GM19099 (cell line): ENCODE results near the gene CNN2.

Source experiments
- POLR2A ChIP-seq: IDR thresholded peaks from 3 replicates; pipeline ENCODE4 v1.6.1; 2011; ENCODE audit warnings: low read depth; ENCODE audit not compliant: insufficient read length; ENCODE audit errors: extremely low read depth

The CNN2 gene

DNA sequence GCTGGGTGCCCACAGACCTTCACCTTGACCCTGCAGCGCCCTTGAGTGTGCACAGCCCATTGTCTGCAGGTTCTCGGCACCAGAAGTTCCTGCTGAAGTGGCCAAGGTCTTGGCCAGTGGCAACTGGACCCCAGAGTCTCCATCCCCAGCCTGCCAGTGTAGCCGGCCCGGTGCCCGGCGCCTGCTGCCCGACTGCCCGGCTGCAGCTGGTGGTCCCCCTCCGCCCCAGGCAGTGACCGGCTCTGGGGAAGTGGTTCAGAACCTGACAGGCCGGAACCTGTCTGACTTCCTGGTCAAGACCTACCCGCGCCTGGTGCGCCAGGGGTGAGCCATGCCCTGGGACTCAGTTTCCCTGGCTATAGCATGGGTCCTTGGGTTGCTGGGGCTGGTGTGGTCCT, 28.6 kb downstream of the CNN2 start:
- no peak for TF ChIP-seq POLR2A

DNA sequence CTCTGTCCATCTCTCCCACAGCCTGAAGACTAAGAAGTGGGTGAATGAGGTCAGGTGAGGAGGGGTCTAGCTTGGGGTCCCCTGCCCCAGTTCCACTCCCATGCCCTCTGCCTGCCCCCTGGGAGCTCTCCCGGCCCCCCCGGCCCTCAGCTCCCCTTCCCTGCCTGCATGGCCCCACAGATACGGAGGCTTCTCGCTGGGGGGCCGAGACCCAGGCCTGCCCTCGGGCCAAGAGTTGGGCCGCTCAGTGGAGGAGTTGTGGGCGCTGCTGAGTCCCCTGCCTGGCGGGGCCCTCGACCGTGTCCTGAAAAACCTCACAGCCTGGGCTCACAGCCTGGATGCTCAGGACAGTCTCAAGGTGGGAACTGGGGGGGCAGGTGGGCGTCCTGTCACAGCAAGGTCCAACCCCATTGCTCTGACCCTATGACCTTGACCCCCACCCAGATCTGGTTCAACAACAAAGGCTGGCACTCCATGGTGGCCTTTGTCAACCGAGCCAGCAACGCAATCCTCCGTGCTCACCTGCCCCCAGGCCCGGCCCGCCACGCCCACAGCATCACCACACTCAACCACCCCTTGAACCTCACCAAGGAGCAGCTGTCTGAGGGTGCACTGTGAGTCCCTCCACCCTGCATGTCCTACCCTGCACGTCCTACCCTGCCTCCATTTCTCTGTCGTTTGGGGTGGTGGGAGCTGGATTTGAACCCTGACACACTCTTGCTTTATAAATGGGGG, 29.6 kb downstream of the CNN2 start:
- TF ChIP-seq POLR2A = no peak

DNA sequence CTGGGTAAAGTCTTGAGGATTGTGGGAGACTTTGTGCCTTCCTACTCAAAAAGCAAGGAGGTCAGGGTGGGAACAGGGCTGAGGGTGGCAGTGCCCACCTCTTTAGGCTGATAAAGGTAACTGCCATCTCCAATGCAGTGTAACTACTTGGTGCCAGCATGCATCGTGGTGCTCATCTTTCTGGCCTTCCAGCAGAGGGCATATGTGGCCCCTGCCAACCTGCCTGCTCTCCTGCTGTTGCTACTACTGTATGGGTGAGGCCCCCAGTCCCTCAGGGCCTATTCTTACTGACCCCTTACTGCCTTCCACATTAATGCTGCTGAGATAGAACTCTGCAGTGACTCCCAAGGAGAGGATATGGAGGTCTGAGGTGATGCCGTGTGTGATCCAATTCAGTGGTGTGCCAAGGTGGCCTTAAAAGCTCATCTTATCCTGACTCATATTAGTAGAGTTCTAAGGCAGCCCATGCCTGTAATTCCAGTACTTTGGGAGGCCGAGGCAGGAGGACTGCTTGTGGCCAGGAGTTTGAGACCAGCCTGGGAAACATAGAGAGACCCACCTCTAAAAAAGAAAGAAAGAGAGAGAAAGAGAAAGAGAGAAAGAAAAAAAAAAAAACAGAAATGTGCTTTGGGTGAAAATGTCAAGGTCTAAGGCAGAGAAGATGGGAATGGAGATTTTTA, 30.9 kb downstream of the CNN2 start:
- TF ChIP-seq POLR2A = no peak

DNA sequence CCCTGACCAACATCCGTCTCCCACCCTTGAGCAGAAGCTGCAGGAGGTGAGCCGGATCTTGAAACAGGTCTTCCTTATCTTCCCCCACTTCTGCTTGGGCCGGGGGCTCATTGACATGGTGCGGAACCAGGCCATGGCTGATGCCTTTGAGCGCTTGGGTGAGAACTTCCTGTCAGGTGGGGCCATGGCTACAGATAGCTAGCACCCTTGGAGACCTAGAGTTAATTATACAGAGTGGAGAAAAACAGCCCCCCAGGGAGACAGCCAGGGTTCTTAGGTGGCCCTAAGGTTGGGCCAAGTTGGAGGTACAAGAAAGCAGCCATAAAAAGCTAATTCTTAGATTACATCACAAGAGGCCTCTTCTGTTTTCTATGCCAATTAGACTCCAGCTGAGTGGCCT, 31.7 kb downstream of the CNN2 start:
- TF ChIP-seq POLR2A = no peak

DNA sequence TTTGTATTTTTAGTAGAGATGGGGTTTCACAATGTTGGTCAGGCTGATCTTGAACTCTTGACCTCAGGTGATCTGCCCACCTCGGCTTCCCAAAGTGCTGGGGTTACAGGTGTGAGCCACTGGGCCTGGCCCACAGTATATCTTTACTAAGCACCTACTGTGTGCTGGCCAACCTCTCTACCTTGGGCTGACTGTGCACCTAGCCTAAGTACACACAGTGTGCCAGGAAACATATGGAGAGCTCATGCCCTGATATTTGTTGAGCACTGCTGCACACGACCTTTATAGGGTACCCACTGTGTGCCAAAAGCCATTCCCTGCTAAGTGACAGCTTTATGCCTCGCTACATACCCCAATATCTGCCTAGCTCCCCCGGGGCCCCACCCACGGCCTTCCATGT, 34.3 kb downstream of the CNN2 start:
- TF ChIP-seq POLR2A = no peak

DNA sequence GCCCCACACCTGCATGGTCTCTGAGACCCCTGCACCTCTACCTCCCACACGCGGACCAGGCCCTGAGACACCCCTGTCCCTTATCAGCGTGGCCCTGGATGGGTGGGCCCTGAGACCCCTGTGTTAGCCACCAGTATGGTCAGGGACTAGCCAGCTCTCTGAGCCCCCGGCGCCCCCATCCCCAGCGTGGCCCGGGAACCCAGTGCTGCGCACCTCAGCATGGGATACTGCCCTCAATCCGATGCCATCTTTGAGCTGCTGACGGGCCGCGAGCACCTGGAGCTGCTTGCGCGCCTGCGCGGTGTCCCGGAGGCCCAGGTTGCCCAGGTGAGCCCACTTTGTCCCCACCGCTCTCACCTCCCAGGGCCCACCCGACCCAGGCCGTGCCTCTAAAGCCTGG, 35.6 kb downstream of the CNN2 start:
- no peak for TF ChIP-seq POLR2A

DNA sequence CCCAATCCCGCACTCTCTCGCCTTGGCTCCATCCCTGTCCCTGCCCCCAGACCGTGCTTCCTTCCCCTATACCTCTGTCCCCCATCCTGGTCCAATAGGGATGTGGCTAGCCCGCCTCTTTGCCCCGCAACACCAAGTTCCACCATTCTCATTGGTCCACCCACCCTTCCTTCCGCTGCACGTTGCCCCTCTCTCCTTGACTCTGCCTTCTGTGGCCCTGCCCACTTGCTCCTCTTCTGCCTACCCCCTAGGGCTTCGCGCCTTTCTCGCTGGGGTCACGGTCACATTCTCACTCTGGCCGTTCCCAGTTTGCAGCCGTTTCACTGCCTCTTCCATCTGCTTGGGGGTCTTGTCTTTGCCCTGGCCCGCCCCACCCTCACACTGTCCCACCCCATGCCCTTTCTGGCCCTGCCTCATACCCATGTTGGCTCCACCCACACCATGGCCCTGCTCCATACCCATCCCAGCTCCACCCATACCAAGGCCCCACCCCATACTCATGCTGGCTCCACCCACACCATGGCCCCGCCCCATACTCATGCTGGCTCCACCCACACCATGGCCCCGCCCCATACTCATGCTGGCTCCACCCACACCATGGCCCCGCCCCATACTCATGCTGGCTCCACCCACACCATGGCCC, 36.1 kb downstream of the CNN2 start:
- TF ChIP-seq POLR2A = no peak

DNA sequence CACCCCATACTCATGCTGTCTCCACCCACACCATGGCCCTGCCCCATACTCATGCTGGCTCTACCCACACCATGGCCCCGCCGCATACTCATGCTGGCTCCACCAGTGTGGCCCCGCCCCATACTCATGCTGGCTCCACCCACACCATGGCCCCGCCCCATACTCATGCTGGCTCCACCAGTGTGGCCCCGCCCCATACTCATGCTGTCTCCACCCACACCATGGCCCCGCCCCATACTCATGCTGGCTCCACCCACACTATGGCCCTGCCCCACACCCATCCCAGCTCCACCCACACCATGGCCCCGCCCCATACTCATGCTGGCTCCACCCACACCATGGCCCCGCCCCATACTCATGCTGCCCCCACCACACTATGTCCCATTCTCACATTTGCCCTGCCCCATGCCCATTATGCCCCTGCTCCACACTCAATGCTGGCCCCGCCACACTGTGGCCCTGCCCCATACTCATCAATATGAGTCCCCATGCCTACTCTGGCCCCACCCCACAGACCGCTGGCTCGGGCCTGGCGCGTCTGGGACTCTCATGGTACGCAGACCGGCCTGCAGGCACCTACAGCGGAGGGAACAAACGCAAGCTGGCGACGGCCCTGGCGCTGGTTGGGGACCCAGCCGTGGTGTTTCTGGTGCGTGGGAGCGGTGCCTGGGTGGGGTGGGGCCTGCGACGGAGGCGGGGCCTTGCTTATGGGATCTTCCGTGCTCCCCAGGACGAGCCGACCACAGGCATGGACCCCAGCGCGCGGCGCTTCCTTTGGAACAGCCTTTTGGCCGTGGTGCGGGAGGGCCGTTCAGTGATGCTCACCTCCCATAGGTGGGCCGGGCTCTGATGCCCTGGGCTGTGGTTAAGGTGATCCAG, 36.9 kb downstream of the CNN2 start:
- TF ChIP-seq POLR2A = no peak

DNA sequence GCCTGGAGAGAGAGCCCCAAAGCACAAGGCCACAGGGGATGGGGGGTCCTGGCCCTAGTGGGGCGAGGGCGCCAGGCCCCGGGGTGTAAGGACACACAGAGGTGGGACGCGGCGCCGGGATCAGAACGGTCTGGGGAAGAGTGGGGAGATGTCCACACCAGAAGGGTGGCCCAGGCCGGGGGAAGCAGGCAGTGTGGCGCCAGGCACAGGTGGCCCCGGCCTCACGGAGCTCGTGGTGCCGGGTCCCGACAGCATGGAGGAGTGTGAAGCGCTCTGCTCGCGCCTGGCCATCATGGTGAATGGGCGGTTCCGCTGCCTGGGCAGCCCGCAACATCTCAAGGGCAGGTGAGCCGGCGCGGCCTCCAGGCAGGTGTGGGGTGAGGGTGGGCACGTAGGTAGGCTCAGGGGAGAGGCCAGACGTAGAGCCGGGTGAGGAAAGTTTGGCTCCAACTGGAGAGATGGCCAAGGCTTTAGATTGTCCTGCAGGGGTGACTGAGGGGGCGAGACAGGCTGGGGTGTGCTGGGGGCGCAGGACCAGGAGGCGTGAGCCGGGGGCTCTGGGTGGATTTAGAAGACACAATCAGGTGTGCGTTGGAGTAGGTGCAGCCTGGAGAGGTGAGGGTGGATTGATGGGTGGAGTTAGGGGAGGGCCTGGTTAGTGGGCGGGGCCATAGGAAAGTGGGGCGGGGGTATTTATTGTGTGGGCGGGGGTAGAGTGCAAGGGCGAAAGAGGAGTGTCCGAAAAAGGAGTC, 37.7 kb downstream of the CNN2 start:
- no peak for TF ChIP-seq POLR2A

DNA sequence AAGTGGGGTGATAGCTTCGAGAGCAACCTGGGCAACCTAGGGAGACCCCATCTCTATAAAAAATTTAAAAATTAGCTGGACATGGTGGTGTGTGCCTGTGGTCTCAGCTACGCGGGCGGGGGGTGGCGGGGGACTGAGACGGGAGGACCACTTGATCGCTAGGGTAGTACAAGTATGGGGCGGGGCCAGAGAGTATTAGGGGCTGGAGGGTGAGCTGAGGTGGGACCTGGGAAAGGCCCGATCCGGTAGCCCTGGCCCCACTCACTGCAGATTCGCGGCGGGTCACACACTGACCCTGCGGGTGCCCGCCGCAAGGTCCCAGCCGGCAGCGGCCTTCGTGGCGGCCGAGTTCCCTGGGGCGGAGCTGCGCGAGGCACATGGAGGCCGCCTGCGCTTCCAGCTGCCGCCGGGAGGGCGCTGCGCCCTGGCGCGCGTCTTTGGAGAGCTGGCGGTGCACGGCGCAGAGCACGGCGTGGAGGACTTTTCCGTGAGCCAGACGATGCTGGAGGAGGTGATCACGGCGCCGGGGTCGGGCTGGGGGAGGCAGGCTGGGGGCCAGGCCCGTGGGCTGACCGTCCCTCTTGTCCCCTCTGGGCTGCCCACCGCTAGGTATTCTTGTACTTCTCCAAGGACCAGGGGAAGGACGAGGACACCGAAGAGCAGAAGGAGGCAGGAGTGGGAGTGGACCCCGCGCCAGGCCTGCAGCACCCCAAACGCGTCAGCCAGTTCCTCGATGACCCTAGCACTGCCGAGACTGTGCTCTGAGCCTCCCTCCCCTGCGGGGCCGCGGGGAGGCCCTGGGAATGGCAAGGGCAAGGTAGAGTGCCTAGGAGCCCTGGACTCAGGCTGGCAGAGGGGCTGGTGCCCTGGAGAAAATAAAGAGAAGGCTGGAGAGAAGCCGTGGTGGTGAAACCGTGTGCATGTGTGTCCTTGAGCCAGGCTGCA, 38.5 kb downstream of the CNN2 start:
- no peak for TF ChIP-seq POLR2A

DNA sequence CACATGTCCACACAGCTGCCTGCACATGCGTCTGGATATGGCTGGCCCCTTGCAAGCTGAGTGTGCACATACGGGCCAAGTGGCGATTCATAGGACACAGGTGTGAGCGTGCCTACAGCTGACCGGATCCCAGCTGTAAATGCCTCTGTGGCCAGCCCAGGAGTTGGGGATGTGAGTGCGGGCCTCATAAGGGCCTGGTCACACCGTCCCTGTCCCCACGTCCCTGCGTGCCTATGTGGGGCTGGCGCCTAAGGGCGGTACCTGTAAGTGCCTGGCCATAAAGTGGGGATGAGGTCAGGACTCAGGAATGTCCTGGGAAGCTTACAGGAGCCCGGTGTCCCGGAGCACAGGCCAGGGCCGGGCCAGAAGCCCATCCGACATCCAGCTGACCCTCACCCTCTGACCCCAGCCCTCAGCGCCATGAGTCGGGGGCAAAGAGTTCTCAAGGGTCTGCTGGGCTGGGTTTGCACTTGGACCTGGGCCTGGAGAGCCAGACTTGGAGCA, 39.2 kb downstream of the CNN2 start:
- TF ChIP-seq POLR2A = no peak

DNA sequence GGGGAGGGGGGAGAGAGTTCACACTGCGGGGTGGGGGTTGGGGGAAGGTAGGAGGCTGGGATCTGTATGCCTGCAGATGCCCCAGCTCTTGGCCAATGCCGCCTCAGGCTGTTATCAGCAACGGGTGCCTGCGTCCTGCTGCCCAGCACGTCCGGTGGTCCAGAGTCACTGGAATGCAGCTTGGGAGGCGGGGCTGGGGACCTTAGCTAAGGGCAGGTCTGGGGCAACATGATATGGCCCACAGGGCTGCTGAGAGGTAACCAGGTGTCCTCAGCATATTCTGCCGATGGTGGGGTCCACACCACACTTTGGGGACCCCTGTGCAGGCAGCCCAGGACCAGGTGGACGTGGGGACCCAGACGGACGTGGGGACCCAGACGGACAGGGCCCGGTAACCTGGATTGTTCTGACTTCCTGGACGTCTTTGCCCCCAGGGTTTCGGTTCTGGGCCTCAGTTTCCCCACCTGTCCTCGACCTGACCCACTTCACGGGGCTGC, 39.9 kb downstream of the CNN2 start:
- no peak for TF ChIP-seq POLR2A

DNA sequence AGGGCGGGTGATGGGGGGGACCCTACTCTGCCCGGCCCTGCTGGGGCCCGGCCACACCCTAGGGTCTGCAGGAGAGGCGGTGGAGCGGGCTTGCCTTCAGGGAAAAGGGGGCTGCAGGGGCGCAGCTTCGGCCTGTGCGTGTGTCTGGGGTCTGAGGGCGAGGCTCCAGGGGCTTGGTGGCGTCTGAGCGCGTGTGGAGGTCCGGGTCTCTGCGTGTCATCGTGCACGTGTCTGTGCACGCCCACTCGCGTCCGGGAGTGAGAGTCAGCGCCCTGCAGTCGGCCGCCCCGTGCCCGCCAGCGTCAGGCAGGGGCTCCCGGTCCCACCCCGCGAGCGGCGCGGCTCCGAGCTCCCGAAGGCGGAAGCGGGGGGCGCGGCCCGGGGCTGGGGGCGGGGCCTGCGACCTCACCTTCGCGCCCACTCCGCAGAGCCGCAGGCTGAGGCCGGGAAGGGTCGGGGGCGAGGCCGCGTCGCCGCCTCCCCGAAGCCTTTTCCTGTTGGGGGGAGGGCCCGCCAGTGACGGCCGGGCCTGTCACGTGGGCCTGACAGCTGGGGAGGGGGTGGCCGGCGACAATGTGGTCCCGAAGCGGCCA, 40.4 kb downstream of the CNN2 start, which contains the start of gene ARHGAP45:
ARHGAP45 (plus strand) TSS at position 420 of the 593 bp plus-strand sequence. CDS start 239 bp downstream, outside the sequence.
- TF ChIP-seq POLR2A = no peak

DNA sequence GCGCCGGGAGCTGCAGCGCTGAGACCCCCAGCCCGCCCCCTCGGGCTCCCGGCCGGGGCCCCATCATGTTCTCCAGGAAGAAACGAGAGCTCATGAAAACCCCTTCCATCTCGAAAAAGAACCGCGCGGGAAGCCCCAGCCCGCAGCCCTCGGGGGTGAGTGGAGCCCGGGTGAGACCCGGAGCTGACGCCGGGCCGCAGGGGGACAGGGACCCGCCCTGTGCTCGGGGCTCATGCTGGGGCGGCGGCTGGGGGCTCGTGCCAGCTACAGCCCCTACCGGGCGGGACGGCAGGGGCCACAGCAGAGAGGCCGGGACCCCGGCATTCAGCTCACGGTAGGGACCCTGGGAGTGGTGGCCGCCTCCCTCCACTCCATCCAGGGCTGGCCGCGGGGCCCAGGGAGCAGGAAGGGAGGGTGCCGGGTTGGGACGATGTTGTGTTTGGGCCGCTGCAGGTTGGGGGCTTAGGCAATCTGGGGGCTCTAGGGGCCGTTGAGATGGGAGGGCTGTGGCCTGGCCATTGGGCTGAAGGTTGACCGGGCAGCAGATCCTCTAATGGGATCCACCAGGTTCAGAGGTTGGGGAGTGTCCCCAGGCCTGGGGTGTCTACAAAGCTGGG, 41.0 kb downstream of the CNN2 start:
- peak; percentile 11 for TF ChIP-seq POLR2A
